A673 (cell line): ENCODE results near the gene MR1. TPM values are rescaled to one million over a fixed set of nuclear protein-coding genes. Genes with fewer than 3 reads are reported as not detected.

Experiments
- Bru-seq: library from RNA; stranded (reverse); fragments of 400-500 nt; gene quantifications from one replicate; lab custom pipeline; 2021; lab: Mats Ljungman, UMichigan
- BruChase-seq, 2 experiments: library from RNA; stranded (reverse); fragments of 400-500 nt; gene quantifications; one replicate each; lab custom pipeline; 2021; lab: Mats Ljungman, UMichigan
- BruUV-seq: library from RNA; stranded (reverse); fragments of 400-500 nt; replicated peaks from 2 replicates; lab custom pipeline; 2021; lab: Mats Ljungman, UMichigan
- CTCF ChIA-PET: fragments of 300-600 bp; sonication (Branson Sonifier 250); formaldehyde crosslinking; loops from one replicate; lab custom pipeline; 2022; ENCODE audit warnings: antibody characterized with exemption; lab: Charles Lee
- POLR2A ChIA-PET: fragments of 300-600 bp; sonication (Branson Sonifier 250); formaldehyde crosslinking; loops from one replicate; lab custom pipeline; 2022; ENCODE audit warnings: antibody characterized with exemption; ENCODE audit not compliant: low non-redundant PET; lab: Charles Lee
- DNase-seq: peaks from one replicate; pipeline ENCODE4 v3.0.0-alpha.2; 2015; ENCODE audit warnings: low spot score
- H3K27ac ChIP-seq: fragments of 200-600 bp; sonication (generic); 2 replicates; pipeline ENCODE4 v1.5.1; 2016; ENCODE audit warnings: mixed run types, low read depth, mild to moderate bottlenecking, mixed read lengths, antibody characterized with exemption, low read length; ENCODE audit not compliant: poor library complexity, severe bottlenecking
- H3K27me3 ChIP-seq: fragments of 200-600 bp; sonication (generic); replicated peaks from 2 replicates; pipeline ENCODE4 v1.6.1; 2017; ENCODE audit warnings: mixed run types, low read depth, mild to moderate bottlenecking, mixed read lengths, antibody characterized with exemption, low read length; ENCODE audit not compliant: insufficient read depth, poor library complexity
- H3K36me3 ChIP-seq: fragments of 200-600 bp; sonication (generic); 2 replicates; pipeline ENCODE4 v1.6.1; 2016; ENCODE audit warnings: mixed run types, mild to moderate bottlenecking, mixed read lengths, antibody characterized with exemption, low read length; ENCODE audit not compliant: insufficient read depth, poor library complexity, severe bottlenecking
- H3K4me1 ChIP-seq: fragments of 200-600 bp; sonication (generic); 2 replicates; pipeline ENCODE4 v1.6.1; 2017; ENCODE audit warnings: mixed run types, mild to moderate bottlenecking, mixed read lengths, antibody characterized with exemption, low read length; ENCODE audit not compliant: insufficient read depth, poor library complexity, severe bottlenecking
- H3K4me3 ChIP-seq: fragments of 200-600 bp; sonication (generic); 2 replicates; pipeline ENCODE4 v1.5.1; 2016; ENCODE audit warnings: low read depth, mixed run types, mild to moderate bottlenecking, mixed read lengths, low read length; ENCODE audit not compliant: poor library complexity, severe bottlenecking
- H3K9me3 ChIP-seq: fragments of 200-600 bp; sonication (generic); 2 replicates; pipeline ENCODE4 v1.6.1; 2016; ENCODE audit warnings: mixed run types, low read depth, mild to moderate bottlenecking, mixed read lengths, antibody characterized with exemption, low read length; ENCODE audit not compliant: poor library complexity, severe bottlenecking
- EZH2 ChIP-seq: fragments of 200-600 bp; sonication (generic); IDR thresholded peaks from 2 replicates; pipeline ENCODE4 v1.6.1; 2017; ENCODE audit warnings: borderline replicate concordance, low read depth, mild to moderate bottlenecking, mixed read lengths, antibody characterized with exemption, low read length; ENCODE audit not compliant: poor library complexity, severe bottlenecking
- intact Hi-C: fragments of 100-400 bp; cut with micrococcal nuclease; formaldehyde crosslinking; loops from one replicate; pipeline ENCODE4 v1.10.0; 2022; ENCODE audit not compliant: unreplicated experiment
- long read RNA-seq: library from polyadenylated mRNA; stranded (forward); transcript quantifications from one replicate; pipeline ENCODE4 v2.0.0, GENCODE V29; 2022
- total RNA-seq: library from RNA; stranded (reverse); gene quantifications from 2 replicates; pipeline ENCODE4 v1.2.3, GENCODE V29; 2021
- TF ChIP-seq, protein P1 (sequence below): fragments of 300-800, 200-600 bp; sonication (generic); conservative IDR thresholded peaks from 2 replicates; pipeline ENCODE4 v1.5.1; 2017; ENCODE audit warnings: low read depth, mild to moderate bottlenecking, antibody characterized with exemption, low read length, moderate library complexity, mixed read lengths

MR1 gene
- total RNA-seq (2.6 and 2.8 TPM in 2 replicates), Bru-seq, nascent RNA (percentile 42 among the genes with signal in this experiment), BruChase-seq, experiment 1, labeled RNA remaining after a 2-hour chase (percentile 42 among the genes with signal in this experiment), BruChase-seq, experiment 2, labeled RNA remaining after a 6-hour chase (percentile 51 among the genes with signal in this experiment)
- long read RNA-seq, full-length matches to known transcripts = 3 of 4 reads
- long read RNA-seq, partial matches to known transcripts = 0 of 4 reads
- long read RNA-seq, other reads (novel, unspliced or antisense) = 1 of 4 reads

DNA sequence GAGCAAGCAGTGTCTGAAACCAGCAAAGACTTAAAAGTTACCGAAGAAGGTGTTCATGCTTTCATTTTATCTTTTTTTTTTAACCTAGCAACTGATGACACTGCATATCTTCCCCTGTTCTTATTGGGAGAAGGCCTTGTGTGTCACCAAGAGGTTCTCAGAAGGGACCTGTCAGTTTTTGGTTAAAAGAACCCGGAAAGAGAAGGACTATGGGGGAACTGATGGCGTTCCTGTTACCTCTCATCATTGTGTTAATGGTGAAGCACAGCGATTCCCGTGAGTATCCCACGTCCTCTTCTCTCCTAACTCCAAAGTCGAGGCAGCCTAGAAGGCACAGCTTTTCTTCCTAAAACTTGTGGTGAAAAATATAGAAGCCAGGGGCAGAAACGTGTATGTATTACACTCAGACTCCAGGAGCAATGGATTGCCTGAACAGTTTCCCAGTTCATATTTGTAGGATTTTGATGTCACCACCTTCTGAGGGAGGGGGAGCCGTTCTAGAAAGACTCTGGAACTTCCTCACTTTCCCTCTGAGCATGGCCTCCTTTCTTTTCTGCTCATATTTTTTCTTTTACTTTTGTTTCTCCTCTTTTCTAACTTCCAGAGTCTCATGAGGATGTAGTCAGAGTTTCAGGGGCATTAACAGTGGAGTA lies at the start of gene MR1:
Gene MR1 (plus strand): TSS at position 185 of the 653 bp plus-strand sequence. CDS start 25 bp downstream, at position 210.
- peak within 1 kb of the TSS; percentile 59 for H3K27ac ChIP-seq
- H3K9me3 ChIP-seq = no peaks in the 10 kb centered on the region
- BruUV-seq = TSS peak; percentile 72
- intact Hi-C loops = loop anchor here (10.0 kb wide), 1 partner anchor 149 kb away; no protein-coding TSS in a partner anchor
- TF ChIP-seq, protein P1, sequence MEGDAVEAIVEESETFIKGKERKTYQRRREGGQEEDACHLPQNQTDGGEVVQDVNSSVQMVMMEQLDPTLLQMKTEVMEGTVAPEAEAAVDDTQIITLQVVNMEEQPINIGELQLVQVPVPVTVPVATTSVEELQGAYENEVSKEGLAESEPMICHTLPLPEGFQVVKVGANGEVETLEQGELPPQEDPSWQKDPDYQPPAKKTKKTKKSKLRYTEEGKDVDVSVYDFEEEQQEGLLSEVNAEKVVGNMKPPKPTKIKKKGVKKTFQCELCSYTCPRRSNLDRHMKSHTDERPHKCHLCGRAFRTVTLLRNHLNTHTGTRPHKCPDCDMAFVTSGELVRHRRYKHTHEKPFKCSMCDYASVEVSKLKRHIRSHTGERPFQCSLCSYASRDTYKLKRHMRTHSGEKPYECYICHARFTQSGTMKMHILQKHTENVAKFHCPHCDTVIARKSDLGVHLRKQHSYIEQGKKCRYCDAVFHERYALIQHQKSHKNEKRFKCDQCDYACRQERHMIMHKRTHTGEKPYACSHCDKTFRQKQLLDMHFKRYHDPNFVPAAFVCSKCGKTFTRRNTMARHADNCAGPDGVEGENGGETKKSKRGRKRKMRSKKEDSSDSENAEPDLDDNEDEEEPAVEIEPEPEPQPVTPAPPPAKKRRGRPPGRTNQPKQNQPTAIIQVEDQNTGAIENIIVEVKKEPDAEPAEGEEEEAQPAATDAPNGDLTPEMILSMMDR = no peak
- TF ChIP-seq EZH2 = no peak
- peaks cover 4% of the 10 kb centered on the region for H3K4me1 ChIP-seq
- DNase-seq = peak; percentile 90
- POLR2A ChIA-PET = no interaction called here
- H3K36me3 ChIP-seq = no peaks in the 10 kb centered on the region
- peak within 1 kb of the TSS; percentile 43 for H3K4me3 ChIP-seq
- CTCF ChIA-PET = interaction anchor here (0.7 kb wide), 1 partner anchor 108 kb away, joined by 3 read pairs; no protein-coding TSS in a partner anchor
- H3K27me3 ChIP-seq = no peaks in the 10 kb centered on the region

DNA sequence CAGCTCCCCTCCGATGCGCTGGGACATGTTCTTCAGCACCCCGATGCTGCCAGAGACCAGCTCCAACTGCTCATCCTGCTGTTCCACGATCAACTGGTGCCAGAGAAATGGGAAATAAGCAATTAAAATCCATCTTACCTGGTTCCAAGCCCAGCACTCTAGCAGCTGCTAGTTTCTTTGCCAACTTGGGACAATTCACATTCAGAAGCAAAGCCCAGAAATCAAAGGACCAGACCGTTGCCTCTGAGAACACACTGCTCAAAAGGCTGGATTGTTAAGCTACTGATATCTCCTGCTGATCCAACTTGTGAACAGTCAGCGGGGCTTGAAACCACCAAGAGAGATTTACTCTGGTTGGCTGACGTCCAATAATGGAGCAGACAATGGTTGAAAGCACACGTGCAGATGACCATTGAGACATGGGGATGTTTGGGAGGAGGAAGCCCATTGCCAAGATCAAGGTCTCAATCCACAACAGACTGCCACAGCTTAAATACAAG lies 45.5 kb upstream of the MR1 start:
- H3K9me3 ChIP-seq = no peaks in the 10 kb centered on the region
- CTCF ChIA-PET = no interaction called here
- peak; percentile 39 for DNase-seq
- intact Hi-C loops = no loop called here
- POLR2A ChIA-PET = interaction anchor here (0.5 to 0.6 kb wide), 2 partner anchors 199 to 751 kb away, joined by 3 to 5 read pairs; no protein-coding TSS in a partner anchor
- peaks cover 41% of the 10 kb centered on the region for H3K36me3 ChIP-seq
- no peaks in the 10 kb centered on the region for H3K4me1 ChIP-seq
- no peaks in the 10 kb centered on the region for H3K27me3 ChIP-seq
- TF ChIP-seq, protein P1 = no peak
- no peak for TF ChIP-seq EZH2
- BruUV-seq = no TSS peak
- no peak overlapping the region for H3K27ac ChIP-seq
- H3K4me3 ChIP-seq = no peak overlapping the region

DNA sequence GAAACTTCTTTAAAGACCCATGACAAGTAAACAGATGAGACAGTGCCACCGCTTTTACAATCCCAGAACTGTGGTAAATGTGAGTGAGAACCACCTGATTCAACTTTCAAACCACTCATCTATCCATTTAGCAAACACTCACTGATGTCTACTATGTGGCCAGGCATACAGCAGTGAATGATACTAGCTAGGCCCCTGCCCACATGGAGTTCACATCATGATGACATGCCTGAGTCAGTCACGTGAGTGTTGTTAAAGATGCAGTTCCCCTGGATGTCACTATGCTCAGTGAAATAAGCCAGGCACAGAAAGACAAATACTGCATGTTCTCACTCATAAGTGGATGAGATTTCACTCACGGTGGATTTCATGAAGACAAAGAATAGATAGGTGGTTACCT lies 39.5 kb upstream of the MR1 start:
- Histone ChIP-seq H3K4me1 (no peaks in the 10 kb centered on the region), H3K9me3 (no peaks in the 10 kb centered on the region), H3K27me3 (no peaks in the 10 kb centered on the region), H3K27ac (no peak overlapping the region), H3K36me3 (peaks cover 14% of the 10 kb centered on the region), H3K4me3 (no peak overlapping the region)
- POLR2A ChIA-PET = no interaction called here
- TF ChIP-seq, protein P1 = no peak
- TF ChIP-seq EZH2 = no peak
- intact Hi-C loops = no loop called here
- BruUV-seq = no TSS peak
- CTCF ChIA-PET = no interaction called here
- no peak for DNase-seq
